Fibroblast of villous mesenchyme (primary cell): ENCODE results near the gene RNF14. TPM values are rescaled to one million over a fixed set of nuclear protein-coding genes. Genes with fewer than 3 reads are reported as not detected.
"Not testable (repeated sequence)": the region's sequence is repeated elsewhere in the genome, so short reads cannot be mapped to it uniquely, and the experiment has no call there.

Source experiments
- DNase-seq: peaks from one replicate; pipeline ENCODE4 v3.0.0-alpha.2; 2010; ENCODE audit warnings: low read depth
- H3K4me3 ChIP-seq: 2 replicates; pipeline ENCODE4 v1.5.1; 2011; ENCODE audit warnings: low read depth, mild to moderate bottlenecking, low read length
- total RNA-seq: library from RNA; depleted of rRNA; stranded (reverse); fragments of >200 nt; gene quantifications from 2 replicates; pipeline ENCODE4 v1.2.3, GENCODE V29; 2012
- TF ChIP-seq, protein P1 (sequence below): IDR thresholded peaks from 2 replicates; pipeline ENCODE4 v1.5.1; 2012; ENCODE audit warnings: low read depth, mild to moderate bottlenecking, low read length; ENCODE audit not compliant: insufficient read depth

Gene RNF14, protein sequence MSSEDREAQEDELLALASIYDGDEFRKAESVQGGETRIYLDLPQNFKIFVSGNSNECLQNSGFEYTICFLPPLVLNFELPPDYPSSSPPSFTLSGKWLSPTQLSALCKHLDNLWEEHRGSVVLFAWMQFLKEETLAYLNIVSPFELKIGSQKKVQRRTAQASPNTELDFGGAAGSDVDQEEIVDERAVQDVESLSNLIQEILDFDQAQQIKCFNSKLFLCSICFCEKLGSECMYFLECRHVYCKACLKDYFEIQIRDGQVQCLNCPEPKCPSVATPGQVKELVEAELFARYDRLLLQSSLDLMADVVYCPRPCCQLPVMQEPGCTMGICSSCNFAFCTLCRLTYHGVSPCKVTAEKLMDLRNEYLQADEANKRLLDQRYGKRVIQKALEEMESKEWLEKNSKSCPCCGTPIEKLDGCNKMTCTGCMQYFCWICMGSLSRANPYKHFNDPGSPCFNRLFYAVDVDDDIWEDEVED
- 56.7 and 76.9 TPM in 2 replicates for total RNA-seq

DNA sequence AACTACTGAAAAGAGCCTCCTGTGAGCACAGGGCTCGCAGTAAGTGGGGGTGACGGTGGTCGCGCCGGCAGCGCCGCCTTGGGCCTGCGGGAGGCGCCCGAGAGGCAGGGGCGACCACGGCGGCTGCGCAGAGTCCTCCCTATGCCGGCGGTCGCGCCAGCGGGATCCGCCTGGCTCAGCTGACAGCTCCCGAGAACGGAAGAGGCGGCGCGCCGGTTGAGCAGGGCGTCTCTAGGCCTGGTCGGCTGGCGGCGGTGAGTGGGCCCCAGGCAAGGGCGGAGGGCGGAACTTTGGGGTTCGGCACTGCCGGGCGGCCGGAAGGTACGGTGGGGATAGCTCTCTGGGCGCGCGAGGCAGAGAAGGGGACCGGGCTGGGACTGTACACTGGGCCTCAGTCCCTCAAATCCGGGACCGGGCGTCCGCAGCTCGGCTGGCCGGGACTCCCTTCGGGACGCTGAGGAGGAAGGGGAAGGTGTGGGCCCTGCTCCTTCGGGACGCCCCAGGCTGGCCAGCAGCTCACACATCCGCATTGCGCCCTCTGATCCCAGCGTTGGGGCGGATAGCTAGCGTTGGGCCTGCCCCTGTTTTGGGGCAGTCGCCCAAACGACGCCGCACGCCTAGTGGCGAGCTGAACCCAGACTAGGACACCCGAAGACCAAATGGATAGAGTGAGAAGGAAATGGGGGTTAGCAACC lies at the start of gene RNF14:
Gene RNF14 (plus strand): TSS at position 192 of the 695 bp plus-strand sequence. CDS start 4,484 bp downstream, outside the sequence.
- H3K4me3 ChIP-seq: peak within 1 kb of the TSS; percentile 80
- peak; percentile 94 for DNase-seq
- TF ChIP-seq, protein P1, sequence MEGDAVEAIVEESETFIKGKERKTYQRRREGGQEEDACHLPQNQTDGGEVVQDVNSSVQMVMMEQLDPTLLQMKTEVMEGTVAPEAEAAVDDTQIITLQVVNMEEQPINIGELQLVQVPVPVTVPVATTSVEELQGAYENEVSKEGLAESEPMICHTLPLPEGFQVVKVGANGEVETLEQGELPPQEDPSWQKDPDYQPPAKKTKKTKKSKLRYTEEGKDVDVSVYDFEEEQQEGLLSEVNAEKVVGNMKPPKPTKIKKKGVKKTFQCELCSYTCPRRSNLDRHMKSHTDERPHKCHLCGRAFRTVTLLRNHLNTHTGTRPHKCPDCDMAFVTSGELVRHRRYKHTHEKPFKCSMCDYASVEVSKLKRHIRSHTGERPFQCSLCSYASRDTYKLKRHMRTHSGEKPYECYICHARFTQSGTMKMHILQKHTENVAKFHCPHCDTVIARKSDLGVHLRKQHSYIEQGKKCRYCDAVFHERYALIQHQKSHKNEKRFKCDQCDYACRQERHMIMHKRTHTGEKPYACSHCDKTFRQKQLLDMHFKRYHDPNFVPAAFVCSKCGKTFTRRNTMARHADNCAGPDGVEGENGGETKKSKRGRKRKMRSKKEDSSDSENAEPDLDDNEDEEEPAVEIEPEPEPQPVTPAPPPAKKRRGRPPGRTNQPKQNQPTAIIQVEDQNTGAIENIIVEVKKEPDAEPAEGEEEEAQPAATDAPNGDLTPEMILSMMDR: peak; percentile 63

DNA sequence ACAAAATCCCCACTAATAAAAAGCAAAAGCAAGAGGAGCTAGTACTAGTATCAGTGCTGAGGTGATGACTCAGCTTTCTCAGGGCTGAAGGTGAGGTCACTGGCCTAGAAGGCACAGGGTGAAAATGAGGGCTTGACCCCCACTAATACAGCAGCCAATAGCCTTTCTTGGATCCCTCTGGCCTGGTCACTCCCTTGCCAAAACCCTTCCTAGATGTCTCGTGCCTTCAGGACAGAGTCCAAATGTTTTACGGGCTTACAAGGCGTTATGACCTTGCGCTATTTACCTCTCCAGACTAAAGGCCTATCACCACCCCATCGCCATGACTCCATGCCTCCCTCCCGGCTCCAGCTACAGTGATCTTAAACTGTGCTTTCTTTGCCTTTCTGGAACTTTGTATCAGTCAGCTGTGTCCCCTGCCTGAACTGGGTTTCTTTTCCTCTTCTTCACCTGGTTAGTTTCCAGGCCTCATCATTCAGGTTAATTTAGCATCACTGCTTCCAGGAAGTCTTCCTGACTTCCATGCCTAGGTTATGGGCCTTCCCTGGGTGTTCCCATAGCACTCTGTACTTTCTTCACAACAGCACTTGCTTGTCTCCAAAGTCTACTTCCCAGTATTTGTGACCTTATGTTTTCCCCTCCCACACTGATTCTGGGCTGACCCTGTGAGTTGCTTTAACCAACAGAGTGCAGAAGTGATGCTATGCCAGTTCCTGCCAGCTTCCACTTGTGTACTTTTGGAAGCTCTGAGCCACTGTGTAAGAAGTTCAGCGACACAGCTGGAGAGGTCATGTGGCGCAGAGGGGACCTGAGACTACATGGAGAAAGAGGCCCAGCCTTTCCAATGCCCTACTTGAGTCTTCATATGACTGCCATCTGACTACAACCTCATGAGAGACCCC lies 49.4 kb upstream of the RNF14 start:
- no peak for DNase-seq
- TF ChIP-seq, protein P1: no peak
- H3K4me3 ChIP-seq: no peak overlapping the region

DNA sequence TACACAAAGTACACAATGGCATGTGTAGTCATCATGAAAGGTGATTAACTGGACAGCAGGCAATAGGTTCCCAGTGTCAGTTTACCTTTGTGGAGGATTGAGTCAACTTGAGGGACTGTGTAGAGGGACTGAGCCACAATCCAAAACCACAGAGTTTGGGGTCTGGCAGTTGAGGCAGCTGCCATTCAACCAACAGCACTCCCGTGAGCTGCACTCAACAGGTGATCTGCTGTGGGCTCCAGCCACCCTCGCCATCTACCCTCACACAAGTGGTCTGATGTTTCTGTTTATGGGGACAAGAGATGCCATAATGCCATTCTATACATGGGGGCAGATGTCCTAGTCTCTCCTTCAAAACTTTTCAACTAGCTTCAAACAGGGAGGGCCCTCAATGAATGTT lies 48.1 kb upstream of the RNF14 start:
- no peak for DNase-seq
- H3K4me3 ChIP-seq: no peak overlapping the region
- TF ChIP-seq, protein P1: no peak

DNA sequence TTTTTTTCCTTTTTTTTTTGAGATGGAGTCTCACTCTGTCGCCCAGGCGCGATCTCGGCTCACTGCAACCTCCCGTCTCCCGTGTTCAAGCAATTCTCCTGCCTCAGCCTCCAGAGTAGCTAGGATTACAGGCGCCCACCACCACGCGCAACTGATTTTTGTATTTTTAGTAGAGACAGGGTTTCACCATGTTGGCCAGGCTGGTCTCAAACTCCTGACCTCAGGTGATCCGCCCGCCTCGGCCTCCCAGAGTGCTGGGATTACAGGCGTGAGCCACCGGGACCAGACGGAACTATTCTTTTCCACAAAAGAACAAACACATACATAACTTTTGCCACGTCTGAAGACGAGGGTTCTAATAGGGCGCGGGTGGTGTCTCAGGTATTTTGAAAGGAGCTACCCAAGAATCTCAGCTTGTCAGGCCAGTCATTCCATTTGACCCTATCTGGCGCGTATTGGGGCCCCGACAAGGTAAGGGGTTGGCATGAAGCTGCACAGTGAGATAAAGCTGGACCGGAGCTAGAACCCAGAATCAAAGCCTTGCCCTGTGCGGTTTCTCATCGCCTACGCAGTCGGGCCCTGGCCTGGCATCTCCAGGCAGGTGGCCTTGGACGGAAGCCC lies 46.0 kb upstream of the RNF14 start:
- DNase-seq: not testable (repeated sequence)
- peak overlapping the region; percentile 72 for H3K4me3 ChIP-seq

DNA sequence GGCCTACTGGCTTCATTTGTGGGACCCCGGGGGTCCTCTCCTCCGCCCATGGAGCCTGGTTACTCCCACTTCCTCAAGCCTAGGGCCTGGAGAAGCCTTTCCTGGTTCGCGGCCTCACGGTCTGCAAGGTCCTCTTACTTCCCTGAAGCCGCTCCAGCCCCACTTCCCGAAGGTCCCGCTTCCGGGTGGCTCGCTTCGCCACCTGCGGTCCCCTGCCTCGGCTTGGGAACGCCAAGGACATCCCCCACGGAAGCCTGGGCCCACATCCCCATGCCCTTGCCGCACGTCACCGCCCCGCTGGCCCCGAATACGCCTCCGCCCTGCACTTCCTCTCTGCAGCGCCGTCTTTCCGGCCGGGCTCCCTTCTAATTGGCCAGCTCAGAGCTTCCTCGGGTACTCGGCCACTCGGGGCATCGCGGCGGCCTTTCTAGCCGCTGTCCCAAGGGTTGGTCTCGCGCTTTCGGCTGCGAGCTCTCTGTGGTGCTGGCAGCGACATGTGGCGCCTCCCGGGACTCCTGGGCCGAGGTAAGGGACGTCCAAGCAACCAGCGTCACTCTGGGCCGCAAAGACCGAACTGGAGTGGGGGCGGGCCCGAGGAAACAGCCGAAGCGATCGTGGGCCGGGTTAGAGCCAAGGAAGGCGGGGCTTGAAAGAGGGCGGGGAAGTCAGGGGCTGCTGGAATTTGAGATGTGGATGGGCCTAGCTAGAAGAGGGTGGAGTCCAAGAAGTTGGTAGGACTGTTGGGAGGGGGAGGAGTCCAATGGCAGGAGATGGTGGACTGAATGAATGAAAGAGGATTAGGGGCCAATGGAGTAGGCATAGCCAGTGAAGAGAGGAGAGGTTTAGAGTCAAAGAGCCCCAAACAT lies 45.2 kb upstream of the RNF14 start, which contains the start of gene DELE1:
Gene DELE1 (plus strand): TSS at position 424 of the 866 bp plus-strand sequence. CDS start 71 bp downstream, at position 495.
- DNase-seq: peak; percentile 94
- TF ChIP-seq, protein P1: no peak

DNA sequence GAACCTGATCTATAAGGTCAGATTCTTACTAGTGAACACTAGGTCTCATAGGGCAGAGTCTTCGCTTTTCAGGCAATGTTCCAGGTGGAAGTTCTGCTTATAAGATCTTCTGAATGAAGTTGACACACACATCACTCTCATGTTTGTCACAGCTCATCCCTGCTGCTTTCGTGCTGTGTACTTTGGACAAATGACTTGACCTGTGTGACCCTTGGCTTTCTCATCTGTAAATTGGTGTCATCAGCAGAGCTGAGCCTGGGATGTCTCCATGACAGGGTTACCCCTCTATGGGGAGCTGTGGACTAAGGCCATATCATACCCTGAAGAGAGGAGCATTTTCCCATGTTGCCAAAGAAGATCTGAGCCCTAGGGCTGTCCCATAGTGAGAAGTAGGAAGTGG lies 42.5 kb upstream of the RNF14 start:
- DNase-seq: no peak
- TF ChIP-seq, protein P1: no peak
- no peak overlapping the region for H3K4me3 ChIP-seq

More for the DNA sequence above, 45.2 kb upstream of the RNF14 start, which contains the start of gene DELE1:
- H3K4me3 ChIP-seq: peak within 1 kb of the TSS; percentile 72
